HepG2 (cell line): ENCODE measurements around the gene CAPN11. TPM values are rescaled to one million over a fixed set of nuclear protein-coding genes. Genes with fewer than 3 reads are reported as not detected.

ENCODE experiments used
- CBX2 ChIP-seq, 2 experiments: fragments of 200-600 bp in 1 of 2; sonication (generic); formaldehyde crosslinking in 1 of 2; IDR thresholded peaks; 2 replicates each; pipeline versions ENCODE4 v1.7.0 to v1.8.1; 2018 to 2022; ENCODE audit warnings: low read depth in 2 of 2, low read length in 1 of 2, mild to moderate bottlenecking in 1 of 2, missing genetic modification reagents in 1 of 2
- GLI4 ChIP-seq: sonication (generic); formaldehyde crosslinking; IDR thresholded peaks from 2 replicates; pipeline ENCODE4 v1.5.1; 2020; ENCODE audit warnings: missing genetic modification reagents, mild to moderate bottlenecking, moderate library complexity, borderline replicate concordance
- HNRNPK ChIP-seq: fragments of 200-400 bp; formaldehyde crosslinking; IDR thresholded peaks from 2 replicates; pipeline ENCODE4 v1.6.1; 2018; ENCODE audit warnings: low read length, low read depth, moderate library complexity, mild to moderate bottlenecking; ENCODE audit not compliant: poor library complexity, severe bottlenecking
- KDM6A ChIP-seq: IDR thresholded peaks from 2 replicates; pipeline ENCODE4 v1.6.1; 2016; ENCODE audit warnings: low read depth
- MTA1 ChIP-seq: sonication (generic); formaldehyde crosslinking; IDR thresholded peaks from 2 replicates; pipeline ENCODE4 v1.4.0; 2020; ENCODE audit warnings: missing genetic modification reagents, mild to moderate bottlenecking, borderline replicate concordance
- NFE2L2 ChIP-seq: fragments of 150-350 bp; IDR thresholded peaks from 2 replicates; pipeline ENCODE4 v1.6.1; 2014; ENCODE audit warnings: low read length
- SPEN ChIP-seq: sonication (generic); formaldehyde crosslinking; IDR thresholded peaks from 2 replicates; pipeline ENCODE4 v1.5.1; 2020; ENCODE audit warnings: low read depth, mild to moderate bottlenecking, missing genetic modification reagents
- TBX2 ChIP-seq: sonication (generic); formaldehyde crosslinking; IDR thresholded peaks from 2 replicates; pipeline ENCODE4 v1.5.0; 2020; ENCODE audit warnings: missing genetic modification reagents, mild to moderate bottlenecking, borderline replicate concordance
- ZBTB49 ChIP-seq: sonication (generic); formaldehyde crosslinking; IDR thresholded peaks from 2 replicates; pipeline ENCODE4 v1.4.0; 2020; ENCODE audit warnings: missing genetic modification reagents, borderline replicate concordance
- ZKSCAN5 ChIP-seq: sonication (generic); formaldehyde crosslinking; IDR thresholded peaks from 2 replicates; pipeline ENCODE4 v1.5.1; 2020; ENCODE audit warnings: mild to moderate bottlenecking, missing genetic modification reagents
- ZNF362 ChIP-seq: sonication (generic); formaldehyde crosslinking; IDR thresholded peaks from 2 replicates; pipeline ENCODE4 v1.4.0; 2020; ENCODE audit warnings: missing genetic modification reagents, mild to moderate bottlenecking, borderline replicate concordance
- ZNF382 ChIP-seq: sonication (generic); formaldehyde crosslinking; IDR thresholded peaks from 2 replicates; pipeline ENCODE4 v1.5.0; 2020; ENCODE audit warnings: missing genetic modification reagents, mild to moderate bottlenecking, borderline replicate concordance
- ZNF446 ChIP-seq: sonication (generic); formaldehyde crosslinking; IDR thresholded peaks from 2 replicates; pipeline ENCODE4 v1.5.0; 2020; ENCODE audit warnings: mild to moderate bottlenecking, missing genetic modification reagents
- ZNF605 ChIP-seq: sonication (generic); formaldehyde crosslinking; IDR thresholded peaks from 2 replicates; pipeline ENCODE4 v1.8.0; 2022; ENCODE audit warnings: mild to moderate bottlenecking, missing genetic modification reagents
- polyA plus RNA-seq, 8 experiments: library from polyadenylated mRNA; depleted of rRNA in 3 of 8; stranded (reverse) in 7 of 8; unstranded in 1 of 8; fragments of >200 nt; fragmentation: Illumina TruSeq in 4 of 8; extraction: Trizol in 4 of 8; gene quantifications; 2 replicates each; pipeline versions ENCODE4 v1.2.1 to v1.2.3, GENCODE V29; 2011 to 2016; ENCODE audit warnings: low read depth in 4 of 8, missing spikeins in 1 of 8, mixed read lengths in 1 of 8; ENCODE audit not compliant: insufficient read depth in 1 of 8
- total RNA-seq, 5 experiments: library from RNA; depleted of rRNA; stranded (reverse); fragments of >200 nt; fragmentation: Illumina TruSeq; extraction: Trizol; gene quantifications; 2 replicates each; pipeline ENCODE4 v1.2.3, GENCODE V29; 2016; ENCODE audit warnings: low read depth in 1 of 5
- TF ChIP-seq, protein P1 (sequence below): sonication (generic); formaldehyde crosslinking; IDR thresholded peaks from 2 replicates; pipeline ENCODE4 v1.5.0; 2020; ENCODE audit warnings: missing genetic modification reagents, mild to moderate bottlenecking, borderline replicate concordance
- TF ChIP-seq, protein P2 (sequence below): sonication (generic); formaldehyde crosslinking; IDR thresholded peaks from 2 replicates; pipeline ENCODE4 v1.4.0; 2020; ENCODE audit warnings: mild to moderate bottlenecking, missing genetic modification reagents, borderline replicate concordance
- TF ChIP-seq, protein P3 (sequence below): sonication (generic); formaldehyde crosslinking; conservative IDR thresholded peaks from 2 replicates; pipeline ENCODE4 v1.5.0; 2020; ENCODE audit warnings: missing genetic modification reagents

The CAPN11 gene
- total and polyA plus RNA-seq, 2 of the 13 experiments (the other 11 are each of a cell fraction or from before 2014, with no cell fraction given), result 0.07 to 0.11 TPM

GRCh38 chr6:44133981-44134711, 24.5 kb upstream of the CAPN11 start (continued):
- TF ChIP-seq, protein P1, sequence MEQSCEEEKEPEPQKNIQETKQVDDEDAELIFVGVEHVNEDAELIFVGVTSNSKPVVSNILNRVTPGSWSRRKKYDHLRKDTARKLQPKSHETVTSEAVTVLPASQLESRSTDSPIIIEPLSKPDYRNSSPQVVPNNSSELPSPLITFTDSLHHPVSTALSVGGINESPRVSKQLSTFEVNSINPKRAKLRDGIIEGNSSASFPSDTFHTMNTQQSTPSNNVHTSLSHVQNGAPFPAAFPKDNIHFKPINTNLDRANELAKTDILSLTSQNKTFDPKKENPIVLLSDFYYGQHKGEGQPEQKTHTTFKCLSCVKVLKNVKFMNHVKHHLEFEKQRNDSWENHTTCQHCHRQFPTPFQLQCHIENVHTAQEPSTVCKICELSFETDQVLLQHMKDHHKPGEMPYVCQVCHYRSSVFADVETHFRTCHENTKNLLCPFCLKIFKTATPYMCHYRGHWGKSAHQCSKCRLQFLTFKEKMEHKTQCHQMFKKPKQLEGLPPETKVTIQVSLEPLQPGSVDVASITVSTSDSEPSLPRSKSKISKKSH (CRISPR knock-in tag), result 0 out of 2 replicates have a peak, but pooled peaks have one; percentile 45
- TF ChIP-seq, protein P2, sequence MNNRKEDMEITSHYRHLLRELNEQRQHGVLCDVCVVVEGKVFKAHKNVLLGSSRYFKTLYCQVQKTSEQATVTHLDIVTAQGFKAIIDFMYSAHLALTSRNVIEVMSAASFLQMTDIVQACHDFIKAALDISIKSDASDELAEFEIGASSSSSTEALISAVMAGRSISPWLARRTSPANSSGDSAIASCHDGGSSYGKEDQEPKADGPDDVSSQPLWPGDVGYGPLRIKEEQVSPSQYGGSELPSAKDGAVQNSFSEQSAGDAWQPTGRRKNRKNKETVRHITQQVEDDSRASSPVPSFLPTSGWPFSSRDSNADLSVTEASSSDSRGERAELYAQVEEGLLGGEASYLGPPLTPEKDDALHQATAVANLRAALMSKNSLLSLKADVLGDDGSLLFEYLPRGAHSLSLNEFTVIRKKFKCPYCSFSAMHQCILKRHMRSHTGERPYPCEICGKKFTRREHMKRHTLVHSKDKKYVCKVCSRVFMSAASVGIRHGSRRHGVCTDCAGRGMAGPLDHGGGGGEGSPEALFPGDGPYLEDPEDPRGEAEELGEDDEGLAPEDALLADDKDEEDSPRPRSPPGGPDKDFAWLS (CRISPR knock-in tag), result no peak
- TF ChIP-seq ZKSCAN5 (CRISPR knock-in tag), result no peak
- no peak for TF ChIP-seq ZNF382 (CRISPR knock-in tag)
- no peak for TF ChIP-seq KDM6A
- TF ChIP-seq CBX2 (IDR thresholded peaks at IDR 0.05; ENCODE audit: low read depth, low read length), result no peak
- no peak for TF ChIP-seq CBX2 (CRISPR knock-in tag; IDR thresholded peaks at IDR 0.05; ENCODE audit: low read depth)
- TF ChIP-seq ZNF605 (CRISPR knock-in tag), result no peak; the same call in 1 of the 2 replicates
- no peak for TF ChIP-seq NFE2L2
- no peak for TF ChIP-seq SPEN
- TF ChIP-seq ZNF446 (CRISPR knock-in tag), result no peak
- 0 out of 2 replicates have a peak, but pooled peaks have one; percentile 7 for TF ChIP-seq TBX2 (CRISPR knock-in tag)
- TF ChIP-seq ZNF362 (CRISPR knock-in tag), result no peak
- no peak for TF ChIP-seq HNRNPK
- no peak for TF ChIP-seq MTA1 (CRISPR knock-in tag)
- TF ChIP-seq GLI4 (CRISPR knock-in tag), result 0 out of 2 replicates have a peak, but pooled peaks have one; percentile 52
- TF ChIP-seq ZBTB49, result no peak
- TF ChIP-seq, protein P3, sequence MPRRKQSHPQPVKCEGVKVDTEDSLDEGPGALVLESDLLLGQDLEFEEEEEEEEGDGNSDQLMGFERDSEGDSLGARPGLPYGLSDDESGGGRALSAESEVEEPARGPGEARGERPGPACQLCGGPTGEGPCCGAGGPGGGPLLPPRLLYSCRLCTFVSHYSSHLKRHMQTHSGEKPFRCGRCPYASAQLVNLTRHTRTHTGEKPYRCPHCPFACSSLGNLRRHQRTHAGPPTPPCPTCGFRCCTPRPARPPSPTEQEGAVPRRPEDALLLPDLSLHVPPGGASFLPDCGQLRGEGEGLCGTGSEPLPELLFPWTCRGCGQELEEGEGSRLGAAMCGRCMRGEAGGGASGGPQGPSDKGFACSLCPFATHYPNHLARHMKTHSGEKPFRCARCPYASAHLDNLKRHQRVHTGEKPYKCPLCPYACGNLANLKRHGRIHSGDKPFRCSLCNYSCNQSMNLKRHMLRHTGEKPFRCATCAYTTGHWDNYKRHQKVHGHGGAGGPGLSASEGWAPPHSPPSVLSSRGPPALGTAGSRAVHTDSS (CRISPR knock-in tag), result no peak
